GM19099 (cell line): ENCODE results near the gene MT1H.

Experiments
- POLR2A ChIP-seq: IDR thresholded peaks from 3 replicates; pipeline ENCODE4 v1.6.1; 2011; ENCODE audit warnings: low read depth; ENCODE audit not compliant: insufficient read length; ENCODE audit errors: extremely low read depth

MT1H gene

DNA sequence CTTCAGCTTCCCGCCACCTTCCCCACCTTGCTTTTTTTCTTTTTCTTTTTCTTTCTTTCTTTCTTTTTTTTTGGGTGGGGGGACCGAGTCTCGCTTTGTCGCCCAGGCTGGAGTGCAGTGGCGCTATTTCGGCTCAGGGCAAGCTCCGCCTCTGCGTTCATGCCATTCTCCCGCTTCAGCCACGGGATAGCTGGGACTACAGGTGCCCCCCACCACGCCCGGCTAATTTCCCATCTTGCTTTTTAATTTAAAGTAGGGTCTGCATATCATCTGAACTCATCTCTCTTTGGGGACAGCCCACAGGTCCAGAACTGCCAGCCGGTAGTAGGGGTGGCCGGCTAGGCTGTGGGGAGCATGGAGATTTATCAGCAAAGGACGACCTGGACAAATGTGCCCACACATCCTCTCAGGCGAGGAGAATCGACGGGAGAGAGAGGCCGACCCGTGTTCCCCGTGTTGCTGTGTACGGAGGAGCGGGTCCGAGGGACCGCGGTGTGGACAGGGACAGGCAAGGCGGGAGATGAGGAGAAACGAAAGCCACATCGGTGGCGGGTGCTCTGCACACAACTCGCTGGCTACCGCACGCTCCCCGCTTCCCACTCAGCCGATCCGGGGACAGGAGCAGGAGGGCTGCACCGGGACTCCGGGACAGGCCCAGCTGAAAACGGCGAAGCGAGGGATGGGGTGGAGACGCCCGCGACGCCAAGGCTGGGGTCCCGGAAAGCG lies 34.7 kb upstream of the MT1H start:
- TF ChIP-seq POLR2A = no peak

DNA sequence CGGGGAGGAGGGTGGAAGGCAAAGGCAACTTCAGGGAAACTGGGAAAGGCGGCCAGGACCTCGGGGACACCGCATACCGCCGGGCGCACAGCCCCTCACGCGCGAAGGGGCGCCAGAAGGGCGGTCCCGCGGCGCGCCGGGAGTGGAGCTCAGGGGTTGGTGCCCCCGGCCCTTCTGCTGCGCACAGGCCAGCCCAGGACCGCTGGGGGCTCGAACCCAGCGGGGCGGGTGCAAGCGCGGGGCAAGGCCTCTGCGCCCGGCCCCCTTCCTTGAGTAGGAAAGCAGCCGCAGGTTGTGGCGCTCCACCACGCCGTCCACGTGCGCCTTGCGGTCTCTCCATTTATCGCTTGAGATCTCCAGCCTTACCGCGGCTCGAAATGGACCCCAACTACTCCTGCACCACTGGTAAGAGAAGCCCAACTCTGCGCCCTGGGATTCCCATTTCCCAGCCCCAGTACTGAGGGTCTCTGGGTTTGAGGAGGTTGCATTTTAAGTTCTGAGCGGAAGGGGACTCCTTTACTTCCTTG lies 34.1 kb upstream of the MT1H start:
- TF ChIP-seq POLR2A = no peak

GRCh38 chr16:56636616-56637413 lies 32.8 kb upstream of the MT1H start:
- TF ChIP-seq POLR2A = no peak

- no peak for TF ChIP-seq POLR2A
These were observed 31.5 kb upstream of the MT1H start, which contains the start of gene MT1A for GRCh38 chr16:56637814-56638750. Gene MT1A (plus strand): TSS chr16:56638666. CDS start chr16:56638739, 73 bp downstream.

GRCh38 chr16:56639045-56639444 lies 30.6 kb upstream of the MT1H start:
- TF ChIP-seq POLR2A = no peak

DNA sequence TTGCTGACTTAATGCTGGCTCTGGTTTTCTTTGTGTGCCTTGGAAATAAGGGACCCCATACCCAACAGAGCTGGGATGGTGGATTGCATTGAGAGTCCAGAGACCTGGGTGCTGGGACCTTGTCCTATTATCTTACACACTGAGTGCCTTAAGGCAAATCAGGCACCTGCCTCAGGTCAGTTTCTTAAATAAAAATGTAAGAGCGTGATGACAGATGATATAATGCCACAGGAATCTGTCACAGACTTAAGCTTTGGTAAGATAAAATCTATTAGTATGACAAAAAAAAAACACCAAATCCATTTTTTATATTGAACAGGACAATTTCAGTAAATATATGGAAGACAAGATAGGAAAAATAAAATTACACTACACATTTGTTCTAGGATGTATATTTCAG lies 29.5 kb upstream of the MT1H start:
- no peak for TF ChIP-seq POLR2A

DNA sequence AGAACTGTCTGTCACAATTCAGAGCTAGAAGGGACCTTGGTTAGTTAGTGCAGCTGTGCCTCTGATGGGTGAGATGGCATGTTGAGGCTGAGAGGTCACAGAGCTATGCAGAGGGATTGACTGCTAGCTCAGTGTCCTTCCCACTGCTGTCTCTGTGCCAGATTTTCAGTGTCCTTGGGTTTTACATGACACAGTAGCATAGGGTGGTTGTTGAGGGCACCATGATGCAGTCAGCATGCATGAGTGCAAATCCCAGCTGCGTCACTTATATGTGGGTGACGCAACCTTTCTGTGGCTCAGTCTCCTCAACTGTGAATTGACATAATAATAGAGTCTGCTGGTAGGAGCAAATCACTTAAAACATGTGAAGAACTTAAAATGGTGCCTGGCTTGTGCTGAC lies 28.4 kb upstream of the MT1H start:
- TF ChIP-seq POLR2A = no peak

GRCh38 chr16:56643080-56643778 lies 26.4 kb upstream of the MT1H start:
- no peak for TF ChIP-seq POLR2A

DNA sequence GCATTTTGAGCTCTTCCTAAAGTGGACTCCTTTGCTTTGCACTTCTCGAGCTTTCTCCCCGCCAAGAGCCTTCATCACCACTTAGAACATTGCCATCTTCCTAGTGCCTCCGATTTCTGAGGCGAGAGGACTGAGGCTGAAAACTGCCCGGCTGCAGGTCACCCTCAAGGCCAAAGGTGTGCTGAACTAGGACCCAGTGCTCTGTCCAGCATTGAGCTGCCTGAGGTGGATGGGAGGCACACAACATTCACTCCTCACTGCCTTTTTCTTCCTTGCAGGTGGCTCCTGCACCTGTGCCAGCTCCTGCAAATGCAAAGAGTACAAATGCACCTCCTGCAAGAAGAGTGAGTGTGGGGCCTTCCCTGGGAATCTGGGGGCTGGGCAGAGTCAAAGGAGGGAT lies 25.8 kb upstream of the MT1H start:
- no peak for TF ChIP-seq POLR2A

DNA sequence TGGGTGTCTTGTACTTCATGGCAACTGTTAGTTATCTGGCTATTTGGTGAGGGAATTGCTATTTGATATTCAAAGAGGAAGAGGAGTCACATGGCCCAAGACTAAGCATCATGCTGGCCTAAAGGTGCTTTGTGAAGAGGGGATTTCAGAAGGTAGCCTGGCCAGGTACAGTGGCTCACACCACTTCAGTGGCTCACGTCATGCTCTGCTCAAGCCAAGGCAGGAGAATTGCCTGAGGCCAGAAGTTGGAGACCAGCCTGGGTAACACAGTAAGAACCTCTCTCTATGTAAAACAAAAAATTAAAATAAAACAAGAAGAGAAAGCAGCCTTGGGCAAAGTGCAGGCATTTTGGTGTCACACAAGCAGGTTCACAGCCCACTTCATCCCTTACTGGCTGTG lies 24.3 kb upstream of the MT1H start:
- TF ChIP-seq POLR2A = no peak

DNA sequence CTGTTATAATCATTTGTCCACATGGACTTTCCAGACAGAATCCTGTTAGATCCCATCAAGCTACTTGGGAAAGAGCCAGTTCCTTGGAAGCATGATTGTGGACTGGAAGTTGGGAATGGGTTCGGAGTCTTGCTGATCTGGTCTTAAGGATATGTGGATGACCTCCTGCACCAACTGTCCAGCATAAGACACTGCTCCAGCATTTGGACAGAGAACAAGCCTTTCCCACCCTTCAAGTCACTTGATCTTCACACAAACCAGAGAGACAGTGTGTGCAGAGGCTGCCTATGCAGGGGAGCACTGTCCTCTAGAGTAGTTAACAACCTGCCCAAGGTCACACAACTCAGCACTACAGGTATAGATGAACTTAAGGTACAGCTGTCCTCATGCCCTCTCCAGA lies 23.8 kb upstream of the MT1H start:
- no peak for TF ChIP-seq POLR2A

- TF ChIP-seq POLR2A = no peak
These were observed 21.8 kb upstream of the MT1H start for GRCh38 chr16:56647641-56648431.

DNA sequence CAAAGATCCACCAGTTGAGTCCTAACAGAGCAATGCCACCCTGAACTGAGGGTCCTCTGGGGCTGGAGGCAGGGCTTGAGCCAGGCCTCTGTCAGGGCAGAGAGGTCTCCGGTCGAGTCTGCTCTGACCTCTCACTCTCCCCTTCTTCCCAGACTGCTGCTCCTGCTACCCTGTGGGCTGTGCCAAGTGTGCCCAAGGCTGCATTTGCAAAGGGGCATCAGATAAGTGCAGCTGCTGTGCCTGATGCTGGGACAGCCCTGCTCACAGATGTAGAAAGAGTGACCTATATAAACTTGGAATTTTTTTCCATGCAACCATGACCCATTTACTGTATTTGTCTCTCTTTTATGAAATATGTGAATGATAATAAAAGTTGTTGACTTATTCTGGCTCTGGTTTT lies 20.3 kb upstream of the MT1H start:
- TF ChIP-seq POLR2A = no peak

- no peak for TF ChIP-seq POLR2A
These were observed 19.8 kb upstream of the MT1H start for GRCh38 chr16:56649820-56650219.
